Stimulated activated CD8-positive, alpha-beta memory T cell treated with anti-CD3 and anti-CD28 coated beads, Interleukin-2, amount 100 ng/mL, for 1 hour (primary cell): ENCODE data around the gene OPRD1.

ENCODE experiments used
- DNase-seq, 2 donors: peaks; one replicate each; pipeline ENCODE4 v3.0.0-alpha.2; 2020; ENCODE audit warnings: low read depth in 2 of 2

OPRD1 gene

DNA sequence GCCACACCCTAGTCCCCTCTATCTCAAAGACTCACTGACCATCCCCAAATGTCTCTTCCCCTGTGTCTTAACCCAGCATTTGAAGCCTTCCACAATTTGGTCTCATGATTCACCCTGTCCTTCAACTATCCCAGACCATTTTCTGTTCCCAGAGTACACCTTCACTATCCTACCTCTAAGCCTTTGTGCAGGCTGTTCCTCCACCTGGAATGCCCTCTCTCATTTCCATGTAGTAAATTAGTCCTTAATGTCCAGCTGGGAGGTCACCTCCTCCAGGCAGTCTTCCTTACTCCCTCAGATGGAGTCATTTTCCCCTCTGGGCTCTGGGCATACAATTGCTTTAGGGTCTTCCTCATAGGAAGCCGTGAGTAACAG is 71.3 kb downstream of the OPRD1 start:
- no peak for DNase-seq

DNA sequence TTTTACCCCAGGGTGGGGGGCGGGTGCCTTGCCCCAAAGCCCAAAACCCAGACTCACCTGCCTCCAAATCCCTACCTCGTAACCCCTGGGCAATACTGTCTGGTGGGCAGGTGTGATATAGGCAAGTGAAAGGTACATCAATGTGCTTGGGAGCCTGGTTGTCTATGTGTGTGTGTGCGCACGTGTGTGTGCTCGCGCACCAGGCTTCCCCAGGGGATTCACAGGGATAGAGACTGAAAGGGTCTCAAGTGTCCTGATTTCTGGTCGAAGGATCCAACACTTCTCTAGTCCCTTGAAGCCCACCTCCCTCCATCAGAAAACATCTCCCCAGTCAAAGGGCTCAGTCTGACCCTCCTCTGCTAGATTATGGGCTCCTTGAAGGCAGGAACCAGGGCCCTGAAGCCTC is 73.5 kb downstream of the OPRD1 start:
- no peak for DNase-seq

DNA sequence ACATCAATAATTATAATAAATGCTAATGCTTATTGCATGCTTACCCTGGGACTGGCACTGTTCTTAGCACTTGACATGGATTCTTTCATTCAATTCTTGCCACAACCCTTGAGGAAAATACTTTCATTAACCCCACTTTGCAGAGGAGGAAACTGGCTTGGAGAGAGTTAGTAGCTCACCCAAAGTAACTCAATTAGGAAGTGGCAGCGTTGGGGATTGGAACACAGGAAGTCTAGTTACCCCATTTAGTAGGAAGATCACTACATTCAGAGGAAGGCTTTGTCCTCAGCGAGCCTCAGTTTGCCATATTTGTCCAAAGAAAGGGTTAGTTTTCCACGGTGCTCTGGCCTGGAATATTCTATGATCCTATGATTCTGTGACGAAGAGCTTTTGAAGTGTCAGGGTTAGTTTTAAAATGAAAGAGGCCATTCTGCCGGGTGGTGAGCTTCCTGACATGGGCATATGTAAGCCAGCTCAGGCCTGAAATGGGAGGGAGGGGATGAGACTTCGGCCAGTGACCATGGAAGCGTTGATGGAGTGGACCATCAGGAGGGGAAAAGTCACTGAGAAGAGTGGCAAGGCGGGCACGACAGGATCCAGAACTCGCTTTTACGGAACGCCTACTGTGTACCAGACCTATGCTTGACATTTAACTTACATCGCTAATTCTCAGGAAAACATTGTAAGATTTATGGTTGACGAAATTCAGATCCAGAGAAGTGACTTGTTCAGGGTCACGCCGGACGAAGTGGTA is 74.2 kb downstream of the OPRD1 start:
- no peak for DNase-seq

DNA sequence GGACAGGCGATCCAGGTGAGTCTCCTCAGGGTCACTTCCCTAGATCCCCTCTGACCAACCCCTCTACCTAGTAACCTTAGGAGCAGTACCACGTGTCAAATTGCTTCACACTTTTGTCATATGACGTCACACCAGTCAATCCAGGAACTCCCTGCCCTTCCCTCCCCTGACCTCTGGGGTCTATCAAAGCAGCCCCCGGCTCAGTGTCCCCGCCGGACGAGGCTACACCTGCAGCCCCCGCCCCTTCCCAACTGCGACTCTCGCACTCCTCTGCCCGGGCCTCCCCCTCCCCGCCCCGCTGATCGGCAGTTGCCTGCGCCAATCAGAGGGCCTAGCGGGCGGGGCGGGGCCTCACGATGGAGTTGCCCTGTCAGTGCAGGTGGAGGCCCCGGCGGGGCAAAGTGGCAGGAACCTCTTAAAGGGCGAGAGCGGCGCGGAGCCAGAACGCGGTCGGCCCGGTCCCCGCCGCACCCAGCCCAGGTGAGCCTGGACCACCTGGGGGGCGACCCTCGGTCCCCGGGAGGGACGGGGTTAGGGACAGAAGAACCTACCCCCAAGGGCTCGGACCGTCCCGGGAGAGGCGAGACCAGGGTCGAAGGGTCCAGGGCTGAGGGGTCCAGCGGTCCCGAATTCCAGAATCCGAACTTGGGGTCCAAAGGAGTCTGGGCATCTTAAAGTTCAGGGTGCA is 74.9 kb downstream of the OPRD1 start:
- peak; percentile 70 to 84 for DNase-seq

DNA sequence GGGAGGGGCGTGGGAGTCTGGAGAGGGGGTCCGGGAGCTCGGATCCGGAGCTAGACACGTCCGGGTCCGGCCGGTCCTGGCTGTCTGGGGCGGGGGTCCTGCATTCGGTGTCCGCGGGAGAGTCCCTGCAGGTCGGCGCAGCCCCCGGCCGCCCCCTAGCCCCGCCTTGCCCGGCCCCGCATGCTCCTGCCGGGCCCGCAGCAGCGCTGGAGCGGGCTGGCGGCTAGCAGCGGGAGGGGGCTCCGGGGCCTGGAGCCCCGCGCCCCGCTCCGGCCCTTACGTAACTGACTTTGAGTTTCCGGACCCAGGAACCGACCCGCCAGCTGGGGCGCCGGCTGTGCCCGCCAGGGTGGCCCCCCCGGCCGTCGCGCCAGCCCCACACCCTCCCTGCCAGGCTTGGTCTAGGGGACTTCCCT is 75.5 kb downstream of the OPRD1 start:
- DNase-seq, result peak in 1 of 2 donors; percentile 27

DNA sequence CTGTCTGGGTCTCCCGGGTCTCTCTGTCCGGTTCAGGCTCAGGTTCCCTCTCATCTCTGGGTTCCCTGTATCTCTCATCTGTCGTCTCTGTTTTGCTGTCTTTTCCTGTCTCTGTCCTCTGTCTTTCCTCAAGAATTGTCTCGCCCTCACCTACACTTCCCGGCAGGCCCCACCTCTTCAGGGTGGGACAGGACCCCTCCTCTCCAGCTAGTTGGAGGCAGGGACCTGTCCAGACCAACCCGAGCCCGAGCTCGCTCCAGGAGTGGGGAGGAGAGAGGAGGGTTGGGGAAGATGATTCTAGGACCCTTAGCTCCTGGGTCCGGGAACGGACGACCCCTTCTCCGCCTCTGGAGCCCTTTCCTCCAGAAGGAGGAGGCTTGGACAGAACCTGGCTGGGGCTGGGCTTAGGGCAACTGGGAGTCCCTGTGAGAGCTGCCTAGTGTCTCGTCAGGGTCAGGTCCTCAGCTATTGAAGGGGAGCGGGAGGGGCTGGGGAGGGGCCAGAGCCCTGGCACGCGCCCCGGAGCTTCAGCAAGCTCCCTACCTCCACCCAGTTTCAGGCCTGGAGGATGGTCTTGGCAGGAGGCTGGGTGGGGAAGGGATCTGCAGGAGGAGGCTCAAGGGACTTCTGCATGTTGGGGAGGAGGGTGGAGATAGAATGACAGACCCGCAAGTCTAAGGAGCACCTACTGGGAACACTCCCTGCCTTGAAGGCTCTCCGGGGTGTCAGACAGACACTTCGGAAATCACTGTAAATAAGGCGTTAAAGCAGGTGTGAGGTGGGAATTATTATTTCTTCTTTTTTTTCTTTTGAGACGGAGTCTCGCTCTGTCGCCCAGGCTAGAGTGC is 76.1 kb downstream of the OPRD1 start:
- no peak for DNase-seq

DNA sequence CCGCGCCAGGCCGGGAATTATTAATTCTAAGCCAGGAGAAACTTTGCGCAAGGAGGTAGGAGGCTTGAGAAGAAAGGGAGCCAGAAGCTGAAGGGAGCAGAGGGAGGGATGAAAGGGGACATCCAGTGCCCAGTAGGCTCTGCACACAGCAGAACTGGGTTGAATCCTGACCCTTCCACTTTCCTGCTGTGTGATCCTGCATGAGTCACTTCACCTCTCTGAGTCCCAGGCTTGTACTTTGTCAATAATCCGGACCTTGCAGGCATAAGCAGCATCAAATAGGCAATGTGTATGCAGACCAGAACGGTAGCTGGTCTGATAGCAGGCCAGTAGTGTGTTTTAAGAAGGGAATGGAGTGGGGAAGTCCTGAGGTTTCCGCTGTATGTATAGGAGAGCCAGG is 76.9 kb downstream of the OPRD1 start:
- no peak for DNase-seq

DNA sequence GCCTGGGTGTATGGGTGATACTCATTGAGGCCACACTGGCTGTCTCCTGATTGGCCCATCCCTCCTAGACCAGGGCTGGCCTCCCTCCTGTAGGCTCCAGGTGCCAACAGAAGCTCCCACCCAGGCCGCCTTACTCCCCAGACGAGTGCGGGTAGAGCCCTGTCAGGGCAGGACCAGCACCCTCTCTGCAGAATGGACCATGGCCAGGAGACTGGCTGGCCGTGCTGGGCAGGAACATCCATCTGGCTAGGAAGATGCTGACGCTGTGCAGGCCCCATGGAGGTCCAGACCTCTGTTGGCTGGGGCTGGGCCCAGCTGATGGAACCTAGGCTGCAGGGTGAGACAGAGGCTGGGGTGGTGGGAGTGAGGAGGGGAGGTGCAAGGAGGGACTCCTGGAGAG is 77.4 kb downstream of the OPRD1 start:
- no peak for DNase-seq

- DNase-seq, result no peak
These were observed 78.5 kb downstream of the OPRD1 start for GRCh38 chr1:28890435-28890834.

DNA sequence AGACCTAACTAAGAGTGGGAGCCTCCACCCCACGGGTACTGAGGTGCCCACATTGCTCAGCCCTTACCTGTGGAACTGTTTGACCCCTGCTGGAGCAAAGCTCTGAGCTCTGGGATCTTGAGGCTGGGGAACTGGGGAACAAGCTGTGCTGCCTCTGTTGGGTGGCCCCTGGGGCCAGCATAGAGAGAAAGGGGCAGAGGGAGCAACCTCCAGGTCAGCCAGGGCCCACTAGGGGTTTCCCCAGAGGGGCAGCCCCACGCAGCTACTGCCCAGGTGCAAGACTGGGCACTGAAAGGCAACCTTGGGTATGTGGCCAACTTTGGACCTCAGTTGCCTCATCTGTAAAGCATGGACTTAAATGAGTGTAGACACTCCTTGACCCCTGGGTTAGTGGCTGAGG is 78.9 kb downstream of the OPRD1 start:
- DNase-seq, result no peak

GRCh38 chr1:28891256-28891655 is 79.3 kb downstream of the OPRD1 start:
- no peak for DNase-seq

- no peak for DNase-seq
These were observed 81.6 kb downstream of the OPRD1 start for GRCh38 chr1:28893403-28894102.

DNA sequence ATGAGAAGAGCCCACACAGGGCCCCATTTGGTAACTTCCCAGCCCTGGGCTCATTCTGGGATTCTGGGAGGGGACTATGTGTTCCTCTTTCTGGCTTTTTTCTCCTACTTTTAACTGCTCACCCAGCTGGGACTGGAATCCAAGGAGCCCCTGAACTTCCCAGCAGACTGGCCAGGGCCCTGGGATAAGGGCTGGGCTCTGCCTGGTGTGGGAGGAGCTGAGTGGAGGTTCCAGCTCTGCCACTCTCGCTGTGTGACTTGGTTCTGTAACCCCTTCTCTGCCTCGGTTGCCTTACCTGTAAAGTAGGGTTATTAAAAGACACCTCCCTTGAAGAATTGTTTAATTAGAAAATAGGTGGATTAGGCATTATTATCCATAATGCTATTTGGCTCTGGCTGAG is 82.8 kb downstream of the OPRD1 start:
- DNase-seq, result no peak

DNA sequence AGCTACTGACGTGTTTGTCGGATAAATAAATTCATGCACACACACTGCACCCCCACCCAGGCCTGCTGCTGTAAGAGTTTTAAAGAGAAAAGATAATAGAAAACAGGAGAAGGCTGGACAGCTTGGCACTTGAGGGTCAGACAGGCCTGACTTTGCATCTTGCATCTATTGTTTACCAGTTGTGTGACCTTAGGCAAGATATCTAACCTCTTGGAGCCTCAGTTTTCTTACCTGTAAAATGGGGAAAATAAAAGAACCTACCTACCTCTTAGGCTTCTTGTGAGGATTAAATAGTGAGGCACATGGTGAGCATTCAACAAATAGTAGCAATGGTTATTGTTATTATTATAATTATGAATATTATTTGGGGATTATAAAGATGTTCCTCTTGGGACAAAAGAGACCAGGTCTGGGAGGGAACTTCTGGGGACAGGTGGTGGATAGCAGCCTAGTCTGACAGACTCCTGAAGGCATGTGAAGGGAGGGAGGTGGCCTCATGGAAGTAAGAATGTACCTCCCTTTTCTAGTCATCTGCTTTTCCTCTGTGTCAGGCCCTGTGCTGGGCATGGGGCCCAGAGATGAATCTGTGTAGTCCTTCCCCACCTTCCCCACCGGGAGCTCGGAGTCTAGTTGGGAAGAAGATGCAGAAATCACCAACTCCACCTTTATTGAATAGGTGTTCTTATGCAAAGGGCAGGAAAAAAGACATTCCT is 84.1 kb downstream of the OPRD1 start:
- no peak for DNase-seq

DNA sequence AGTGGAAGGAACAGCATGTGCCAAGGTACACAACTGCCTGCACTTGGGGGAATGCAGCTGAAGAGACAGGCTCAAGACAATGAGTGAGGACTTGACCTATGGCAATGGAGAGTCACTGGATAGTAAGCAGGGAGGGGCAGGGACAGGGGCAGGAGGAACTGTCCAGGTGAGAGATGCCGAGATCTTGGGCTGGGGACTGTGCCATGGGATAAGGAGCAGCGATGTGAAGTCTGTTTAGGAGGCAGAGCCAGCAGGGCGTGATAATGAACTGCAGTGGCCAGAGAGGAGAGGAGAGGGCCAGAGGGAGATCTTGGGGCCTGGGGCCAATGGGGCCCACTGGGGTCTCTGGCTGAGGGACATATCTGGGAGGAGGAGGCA is 84.6 kb downstream of the OPRD1 start:
- DNase-seq, result no peak

DNA sequence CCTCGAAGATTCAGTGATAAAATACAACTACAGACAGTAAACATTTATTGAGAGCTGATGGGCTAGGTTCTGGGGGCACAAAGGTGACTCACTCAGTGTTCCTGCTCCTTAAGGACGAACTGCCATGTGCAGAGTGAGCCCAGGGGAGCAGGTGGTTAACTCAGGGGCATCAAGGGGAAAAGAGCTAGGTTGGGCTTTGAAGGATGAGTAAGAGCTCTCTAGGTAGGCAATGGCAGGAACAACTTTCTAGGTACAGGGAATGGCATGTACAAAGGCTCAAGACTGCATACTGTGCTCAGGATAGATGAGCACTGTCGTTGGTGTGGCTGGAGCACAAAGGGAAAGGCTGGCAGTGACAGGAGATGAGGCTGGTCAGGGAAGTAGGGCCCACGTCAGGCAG is 85.8 kb downstream of the OPRD1 start:
- DNase-seq, result no peak

GRCh38 chr1:28898405-28898881 is 86.5 kb downstream of the OPRD1 start:
- no peak for DNase-seq

DNA sequence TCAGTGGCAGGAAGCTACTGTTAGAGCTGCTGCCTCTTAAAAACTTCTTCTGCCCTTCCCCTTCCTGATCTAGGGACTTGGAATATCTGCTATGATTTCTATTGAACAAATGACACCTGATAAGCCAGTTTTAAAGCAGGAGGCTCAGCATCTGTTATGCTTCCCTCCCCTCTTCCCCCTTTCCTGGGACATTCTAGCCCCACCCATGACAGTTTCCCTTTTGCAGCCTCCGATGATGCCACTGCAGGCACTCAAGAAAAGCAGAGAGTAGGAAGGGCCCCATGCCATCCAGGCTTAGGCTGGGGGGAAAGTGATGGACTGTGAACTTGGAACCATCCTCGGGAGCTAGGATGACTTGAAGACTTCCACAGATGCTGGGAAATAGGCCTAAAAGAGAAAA is 87.3 kb downstream of the OPRD1 start:
- no peak for DNase-seq

DNA sequence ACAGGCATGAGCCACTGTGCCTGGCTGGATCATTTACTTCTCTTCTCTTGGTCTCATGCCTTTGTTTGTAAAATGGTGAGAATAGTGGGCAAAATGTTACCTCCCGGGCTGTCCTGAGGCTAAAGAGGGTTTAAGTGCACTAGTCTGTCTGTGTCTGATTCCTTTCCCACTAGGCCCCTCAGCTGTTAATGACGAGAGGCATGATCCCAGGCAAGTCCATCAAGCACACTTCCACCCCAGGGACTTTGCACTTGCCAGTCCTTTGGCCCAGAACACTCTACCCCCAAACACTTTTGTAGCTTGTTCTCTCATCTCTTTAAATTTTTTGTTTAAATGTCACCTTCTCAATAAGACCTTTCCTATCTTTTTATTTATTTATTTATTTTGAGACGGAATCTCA is 88.6 kb downstream of the OPRD1 start:
- no peak for DNase-seq

- DNase-seq, result no peak
These were observed 90.8 kb downstream of the OPRD1 start for GRCh38 chr1:28902738-28903137.

DNA sequence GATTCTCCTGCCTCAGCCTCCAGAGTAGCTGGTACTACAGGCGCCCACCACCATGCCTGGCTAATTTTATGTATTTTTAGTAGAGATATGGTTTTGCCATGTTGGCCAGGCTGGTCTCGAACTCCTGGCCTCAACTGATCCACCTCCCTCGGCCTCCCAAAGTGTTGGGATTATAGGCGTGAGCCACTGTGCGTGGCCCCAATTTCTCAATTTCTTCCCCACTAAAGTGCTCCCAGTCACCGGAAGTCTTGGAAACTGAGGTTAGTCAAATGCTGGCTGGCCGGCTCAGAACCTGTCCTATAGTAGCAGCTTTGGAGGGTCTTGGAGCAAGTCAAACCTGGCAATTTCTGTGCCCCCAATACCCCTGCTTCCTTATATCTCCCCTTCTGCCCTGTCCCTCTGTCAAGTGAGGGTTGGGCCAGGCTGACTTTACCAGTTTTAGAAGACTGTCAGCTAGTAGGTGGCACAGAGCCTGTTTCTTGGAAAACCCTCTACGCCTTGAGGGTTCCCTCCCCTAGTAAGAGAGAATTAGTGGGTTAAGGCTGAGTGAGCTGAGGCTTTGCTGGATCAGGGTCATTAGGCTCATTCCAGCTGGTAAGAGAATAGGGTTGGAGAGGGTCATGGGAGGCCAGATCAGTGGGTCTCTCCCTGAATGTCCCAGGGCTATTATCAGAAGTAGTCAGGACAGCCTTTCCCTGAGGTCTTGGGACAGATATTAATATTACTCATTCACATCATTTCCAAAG is 94.1 kb downstream of the OPRD1 start:
- DNase-seq, result no peak
